Measurements from ENCODE around the gene PCYT2.

GRCh38 chr17:81944858-81945257, 33.7 kb upstream of the PCYT2 start:
- TF ChIP-seq CEBPB (IDR thresholded peaks at IDR 0.05) (no peak), TAF1 (IDR thresholded peaks at IDR 0.05; ENCODE audit: low read depth) (no peak), REST (IDR thresholded peaks at IDR 0.05; ENCODE audit: low read depth) (no peak), YY1 (IDR thresholded peaks at IDR 0.05; ENCODE audit: low read depth) (no peak), RAD21 (IDR thresholded peaks at IDR 0.05; ENCODE audit: low read depth) (no peak), FOXM1 (IDR thresholded peaks at IDR 0.05; ENCODE audit: borderline replicate concordance, low read depth) (no peak), CREB1 (IDR thresholded peaks at IDR 0.05; ENCODE audit: low read depth) (no peak), TCF12 (IDR thresholded peaks at IDR 0.05; ENCODE audit: low read depth) (no peak), EP300 (IDR thresholded peaks at IDR 0.05; ENCODE audit: borderline replicate concordance) (no peak), MAX (IDR thresholded peaks at IDR 0.05) (no peak)

Measured in Ishikawa (cell line).